NCI-H69 (cell line): ENCODE measurements around the gene ZBTB48.

Source experiments
- DNase-seq: peaks from one replicate; lab custom pipeline; 2025; lab: John Stamatoyannopoulos, UW

The ZBTB48 gene

GRCh38 chr1:6614019-6614928 lies 34.5 kb downstream of the ZBTB48 start:
- DNase-seq, result peak; percentile 62

- DNase-seq, result peak; percentile 7
These were observed 35.4 kb downstream of the ZBTB48 start for GRCh38 chr1:6614929-6615785.

GRCh38 chr1:6619045-6619444 lies 39.3 kb downstream of the ZBTB48 start:
- DNase-seq, result no peak

- DNase-seq, result no peak
These were observed 41.9 kb downstream of the ZBTB48 start for GRCh38 chr1:6621429-6622391.

- DNase-seq, result no peak
These were observed 42.8 kb downstream of the ZBTB48 start for GRCh38 chr1:6622396-6623152.

GRCh38 chr1:6623269-6623965 lies 43.6 kb downstream of the ZBTB48 start:
- DNase-seq, result no peak

- DNase-seq, result peak; percentile 82
These were observed 45.2 kb downstream of the ZBTB48 start, which contains the start of gene THAP3 for GRCh38 chr1:6624710-6625583. TSS of gene THAP3 (plus strand) at chr1:6624868. CDS start at chr1:6625219, 351 bp downstream.

- DNase-seq, result no peak
These were observed 45.9 kb downstream of the ZBTB48 start for GRCh38 chr1:6625584-6626149.

GRCh38 chr1:6627031-6627430 lies 47.2 kb downstream of the ZBTB48 start:
- DNase-seq, result no peak

- no peak for DNase-seq
These were observed 48.2 kb downstream of the ZBTB48 start for GRCh38 chr1:6627841-6628545.

GRCh38 chr1:6628971-6629479 lies 49.2 kb downstream of the ZBTB48 start:
- DNase-seq, result no peak

- no peak for DNase-seq
These were observed 50.2 kb downstream of the ZBTB48 start for GRCh38 chr1:6630027-6630426.

GRCh38 chr1:6631058-6631457 lies 51.3 kb downstream of the ZBTB48 start:
- no peak for DNase-seq

GRCh38 chr1:6632588-6633514 lies 53.1 kb downstream of the ZBTB48 start:
- no peak for DNase-seq

- peak; percentile 2 for DNase-seq
These were observed 54.7 kb downstream of the ZBTB48 start for GRCh38 chr1:6634371-6635052.
